ENCODE results near the gene SLC22A2. TPM values are rescaled to one million over a fixed set of nuclear protein-coding genes. Genes with fewer than 3 reads are reported as not detected.

SLC22A2 gene
- total and polyA plus RNA-seq, 8 donors: not detected

- intact Hi-C loops (cut with DNase I): no loop called here
- no peak for ATAC-seq
- FAIRE-seq: no peak
These were observed 69.8 kb downstream of the SLC22A2 start for GRCh38 chr6:160188773-160189172.

GRCh38 chr6:160180706-160181105, 77.9 kb downstream of the SLC22A2 start:
- ATAC-seq: no peak
- no peak for DNase-seq
- H3K27ac ChIP-seq: no peak overlapping the region
- H3K27me3 ChIP-seq: no peaks in the 10 kb centered on the region
- H3K4me3 ChIP-seq: no peak overlapping the region
- no peak for FAIRE-seq
- no peaks in the 10 kb centered on the region for H3K36me3 ChIP-seq
- peaks cover 0 to 2% (median 0%) of the 10 kb centered on the region in 3 donors for H3K4me1 ChIP-seq
- WGBS, 2 donors: 21 to 25% methylated on average over 1 of the region's 1 CpG
- no peak for TF ChIP-seq CTCF (IDR thresholded peaks at IDR 0.05)
- intact Hi-C loops (cut with DNase I): no loop called here
- no peaks in the 10 kb centered on the region for H3K9me3 ChIP-seq

More at GRCh38 chr6:160188773-160189172, 69.8 kb downstream of the SLC22A2 start:
- H3K27me3 ChIP-seq: no peaks in the 10 kb centered on the region
- WGBS, 2 donors: 79 to 95% methylated on average over 1 of the region's 1 CpG
- no peak overlapping the region for H3K4me3 ChIP-seq
- no peak for DNase-seq
- TF ChIP-seq CTCF (IDR thresholded peaks at IDR 0.05): no peak
- H3K9me3 ChIP-seq: no peaks in the 10 kb centered on the region
- H3K36me3 ChIP-seq: no peaks in the 10 kb centered on the region
- no peaks in the 10 kb centered on the region for H3K4me1 ChIP-seq
- no peak overlapping the region for H3K27ac ChIP-seq

DNA sequence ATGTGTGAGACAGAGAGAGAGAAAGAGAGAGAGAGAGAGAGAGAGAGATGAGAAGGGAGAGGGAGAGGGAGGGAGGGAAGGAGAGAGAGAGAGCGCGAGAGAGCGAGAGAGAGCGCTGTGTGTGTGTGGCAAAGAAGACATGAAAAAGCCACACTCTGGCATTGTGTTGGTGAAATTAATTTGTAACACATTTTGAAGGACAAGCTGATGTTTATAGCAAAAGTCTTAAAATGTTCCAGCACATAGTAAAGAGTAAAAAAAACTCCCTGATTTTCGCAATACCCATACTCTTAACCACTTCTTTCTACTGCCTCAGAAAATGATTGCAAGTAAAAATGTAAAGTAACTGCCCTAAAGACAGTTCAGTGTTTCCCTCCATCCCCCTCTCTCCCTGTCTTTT, 80.3 kb downstream of the SLC22A2 start:
- no peaks in the 10 kb centered on the region for H3K9me3 ChIP-seq
- ATAC-seq: peak in 1 of 4 donors; percentile 35
- H3K4me1 ChIP-seq: peaks cover 0 to 2% (median 0%) of the 10 kb centered on the region in 3 donors
- no peaks in the 10 kb centered on the region for H3K27me3 ChIP-seq
- no peak overlapping the region for H3K27ac ChIP-seq
- H3K36me3 ChIP-seq: no peaks in the 10 kb centered on the region
- intact Hi-C loops (cut with DNase I): no loop called here
- DNase-seq: no peak
- 66 to 77% methylated on average over 5 of the region's 5 CpGs for WGBS, 2 donors
- H3K4me3 ChIP-seq: no peak overlapping the region
- no peak for TF ChIP-seq CTCF (IDR thresholded peaks at IDR 0.05)
- no peak for FAIRE-seq

DNA sequence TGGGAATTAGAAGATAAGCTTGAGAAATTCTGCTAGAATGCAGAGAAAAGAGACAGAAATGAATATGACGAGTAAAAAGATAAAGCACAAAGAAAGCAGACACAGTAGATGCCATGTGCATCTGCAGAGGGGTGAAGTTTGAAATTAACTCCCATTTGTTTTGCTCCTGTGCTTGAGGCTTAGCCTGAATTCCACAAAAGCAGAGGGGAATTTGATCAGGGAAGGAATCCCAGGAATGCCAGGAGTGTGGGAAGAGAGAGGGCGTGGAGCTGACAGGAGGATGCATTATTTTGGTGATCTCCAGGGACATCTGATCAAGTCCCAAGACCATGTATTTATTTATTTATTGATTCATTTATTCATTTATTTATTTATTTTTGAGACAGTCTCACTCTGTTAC, 81.4 kb downstream of the SLC22A2 start:
- TF ChIP-seq CTCF (IDR thresholded peaks at IDR 0.05): no peak
- no peaks in the 10 kb centered on the region for H3K9me3 ChIP-seq
- H3K27ac ChIP-seq: no peak overlapping the region
- no peak for DNase-seq
- ATAC-seq: no peak
- no peaks in the 10 kb centered on the region for H3K36me3 ChIP-seq
- H3K4me1 ChIP-seq: peaks cover 0 to 2% (median 0%) of the 10 kb centered on the region in 3 donors
- no peak for FAIRE-seq
- no peak overlapping the region for H3K4me3 ChIP-seq
- intact Hi-C loops (cut with DNase I): no loop called here
- no peaks in the 10 kb centered on the region for H3K27me3 ChIP-seq
- WGBS, 2 donors: 38 to 41% methylated on average over 2 of the region's 2 CpGs

GRCh38 chr6:160174681-160175080, 83.9 kb downstream of the SLC22A2 start:
- intact Hi-C loops (cut with DNase I): no loop called here
- no peak overlapping the region for H3K4me3 ChIP-seq
- H3K4me1 ChIP-seq: no peaks in the 10 kb centered on the region
- H3K36me3 ChIP-seq: no peaks in the 10 kb centered on the region
- no peak for TF ChIP-seq CTCF (IDR thresholded peaks at IDR 0.05)
- H3K27ac ChIP-seq: no peak overlapping the region
- no peaks in the 10 kb centered on the region for H3K9me3 ChIP-seq
- FAIRE-seq: no peak
- 27 to 29% methylated on average over 2 of the region's 2 CpGs for WGBS, 2 donors
- H3K27me3 ChIP-seq: no peaks in the 10 kb centered on the region
- ATAC-seq: no peak
- DNase-seq: no peak

Measured in pancreas (tissue), 10 donors.